Common myeloid progenitor, CD34-positive (primary cell): ENCODE data around the gene SPPL3.

Source experiments
- CTCF ChIA-PET: fragments of 350-600 bp; sonication (Branson Sonifier 250); formaldehyde crosslinking; loops from one replicate; lab custom pipeline; 2021; ENCODE audit warnings: antibody characterized with exemption; lab: Charles Lee
- POLR2A ChIA-PET: fragments of 350-600 bp; sonication (Branson Sonifier 250); formaldehyde crosslinking; loops from one replicate; lab custom pipeline; 2021; ENCODE audit warnings: antibody characterized with exemption; lab: Charles Lee
- DNase-seq, 3 donors: peaks; one replicate each; pipeline versions ENCODE4 v3.0.0 to v3.0.0-alpha.2; 2013
- H3K27ac ChIP-seq, 2 experiments: 1 replicate in 1 of 2; 2 replicates in 1 of 2; pipeline ENCODE4 v1.7.0; 2013; ENCODE audit warnings: inconsistent platforms in 2 of 2, low read length in 2 of 2, mild to moderate bottlenecking in 2 of 2, low read depth in 1 of 2, moderate library complexity in 1 of 2; ENCODE audit not compliant: severe bottlenecking in 2 of 2, insufficient read depth in 1 of 2, poor library complexity in 1 of 2
- H3K27me3 ChIP-seq, 5 experiments: replicated peaks in 2 of 5; 1 replicate in 3 of 5; 2 replicates in 2 of 5; pipeline versions ENCODE4 v1.6.1 to v1.7.0; 2013; ENCODE audit warnings: low read length in 4 of 5, mild to moderate bottlenecking in 2 of 5, moderate library complexity in 2 of 5, inconsistent platforms in 1 of 5; ENCODE audit not compliant: insufficient read depth in 5 of 5, control insufficient read depth in 4 of 5
- H3K36me3 ChIP-seq, 4 experiments: 1 replicate in 2 of 4; 2 replicates in 2 of 4; pipeline versions ENCODE4 v1.6.1 to v1.7.0; 2013; ENCODE audit warnings: low read length in 3 of 4, control low read depth in 1 of 4, mild to moderate bottlenecking in 1 of 4; ENCODE audit not compliant: control insufficient read depth in 4 of 4, insufficient read depth in 4 of 4
- H3K4me1 ChIP-seq, 4 experiments: 1 replicate in 3 of 4; 2 replicates in 1 of 4; pipeline versions ENCODE4 v1.6.1 to v1.7.1; 2013; ENCODE audit warnings: low read length in 3 of 4, mild to moderate bottlenecking in 3 of 4, control low read depth in 1 of 4, inconsistent platforms in 1 of 4, moderate library complexity in 1 of 4; ENCODE audit not compliant: control insufficient read depth in 4 of 4, insufficient read depth in 4 of 4; ENCODE audit errors: control extremely low read depth in 1 of 4
- H3K4me3 ChIP-seq, 7 experiments: 1 replicate in 4 of 7; 2 replicates in 3 of 7; pipeline versions ENCODE4 v1.5.1 to v1.7.0; 2013; ENCODE audit warnings: mild to moderate bottlenecking in 7 of 7, low read length in 6 of 7, moderate library complexity in 6 of 7, inconsistent platforms in 2 of 7, low read depth in 2 of 7, control low read depth in 1 of 7; ENCODE audit not compliant: insufficient read depth in 4 of 7, control insufficient read depth in 1 of 7; ENCODE audit errors: extremely low read depth in 1 of 7
- H3K9me3 ChIP-seq, 5 experiments: 1 replicate in 4 of 5; 2 replicates in 1 of 5; pipeline versions ENCODE4 v1.6.1 to v1.7.1; 2013; ENCODE audit warnings: low read length in 4 of 5, mild to moderate bottlenecking in 2 of 5, inconsistent platforms in 1 of 5, low read depth in 1 of 5, moderate library complexity in 1 of 5; ENCODE audit not compliant: control insufficient read depth in 4 of 5, insufficient read depth in 2 of 5; ENCODE audit errors: control extremely low read depth in 1 of 5
- WGBS: methylation state at CpG from one replicate; pipeline ENCODE4 v1.1.5; 2013; ENCODE audit not compliant: insufficient coverage; 5-methylcytosine and 5-hydroxymethylcytosine counted together

SPPL3 gene

GRCh38 chr12:120858306-120859088, 45.7 kb downstream of the SPPL3 start:
- peak in 2 of 3 donors; percentile 15 to 40 for DNase-seq
- no peak overlapping the region for H3K27ac ChIP-seq
- no peak overlapping the region for H3K4me3 ChIP-seq
- no peaks in the 10 kb centered on the region for H3K27me3 ChIP-seq
- H3K9me3 ChIP-seq, result peaks cover 0 to 3% (median 2%) of the 10 kb centered on the region in 5 experiments
- H3K36me3 ChIP-seq, result no peaks in the 10 kb centered on the region
- peaks cover 21 to 33% (median 30%) of the 10 kb centered on the region in 4 experiments for H3K4me1 ChIP-seq
- WGBS, result 100% methylated on average over 1 of the region's 13 CpGs
- CTCF ChIA-PET, result interaction anchor here (2.0 to 2.1 kb wide), 2 partner anchors 13 to 114 kb away, joined by 8 to 21 read pairs; no protein-coding TSS in a partner anchor
- POLR2A ChIA-PET, result no interaction called here

GRCh38 chr12:120856980-120857379, 47.2 kb downstream of the SPPL3 start:
- Histone ChIP-seq H3K27me3 (no peaks in the 10 kb centered on the region), H3K27ac (peak overlapping the region in 1 of 2 experiments; percentile 36)

GRCh38 chr12:120855823-120856588, 48.2 kb downstream of the SPPL3 start:
- no peaks in the 10 kb centered on the region for H3K36me3 ChIP-seq
- WGBS, result 100% methylated on average over 2 of the region's 6 CpGs
- peaks cover 23 to 40% (median 34%) of the 10 kb centered on the region in 4 experiments for H3K4me1 ChIP-seq
- no peak overlapping the region for H3K4me3 ChIP-seq
- ChIA-PET CTCF (interaction anchor here (0.9 to 2.1 kb wide), 11 partner anchors 8 to 117 kb away, joined by 3 to 21 read pairs (median 4); no protein-coding TSS in a partner anchor), POLR2A (no interaction called here)
- peak overlapping the region in 1 of 2 experiments; percentile 36 for H3K27ac ChIP-seq
- peak; percentile 42 to 83 (median 79) for DNase-seq
- no peaks in the 10 kb centered on the region for H3K27me3 ChIP-seq
- peaks cover 0 to 3% (median 2%) of the 10 kb centered on the region in 5 experiments for H3K9me3 ChIP-seq

More at GRCh38 chr12:120856980-120857379, 47.2 kb downstream of the SPPL3 start:
- CTCF ChIA-PET, result interaction anchor here (0.8 to 2.1 kb wide), 12 partner anchors 9 to 116 kb away, joined by 3 to 21 read pairs (median 4); no protein-coding TSS in a partner anchor
- no peak overlapping the region for H3K4me3 ChIP-seq
- WGBS, result no CpG with 5 or more reads among the region's 2 CpGs
- POLR2A ChIA-PET, result interaction anchor here (0.6 kb wide), 1 partner anchor 29 kb away, joined by 3 read pairs; no protein-coding TSS in a partner anchor
- H3K9me3 ChIP-seq, result peaks cover 0 to 3% (median 2%) of the 10 kb centered on the region in 5 experiments
- H3K4me1 ChIP-seq, result peaks cover 23 to 40% (median 34%) of the 10 kb centered on the region in 4 experiments
- H3K36me3 ChIP-seq, result no peaks in the 10 kb centered on the region
- peak; percentile 21 to 37 (median 29) for DNase-seq

- no peaks in the 10 kb centered on the region for H3K27me3 ChIP-seq
- ChIA-PET CTCF (interaction anchor here (1.0 to 1.3 kb wide), 5 partner anchors 9 to 117 kb away, joined by 3 to 6 read pairs (median 4); no protein-coding TSS in a partner anchor), POLR2A (interaction anchor here (0.6 kb wide), 1 partner anchor 21 kb away, joined by 3 read pairs; no protein-coding TSS in a partner anchor)
- H3K4me3 ChIP-seq, result no peak overlapping the region
- H3K27ac ChIP-seq, result peak overlapping the region in 1 of 2 experiments; percentile 72
- peaks cover 0 to 3% (median 2%) of the 10 kb centered on the region in 5 experiments for H3K9me3 ChIP-seq
- no peak for DNase-seq
- H3K4me1 ChIP-seq, result peaks cover 23 to 45% (median 34%) of the 10 kb centered on the region in 4 experiments
- no peaks in the 10 kb centered on the region for H3K36me3 ChIP-seq
- WGBS, result no CpG with 5 or more reads among the region's 4 CpGs
Observed at GRCh38 chr12:120854804-120855203, 49.4 kb downstream of the SPPL3 start.

- Histone ChIP-seq H3K36me3 (no peaks in the 10 kb centered on the region), H3K9me3 (peaks cover 0 to 2% (median 0%) of the 10 kb centered on the region in 5 experiments), H3K27me3 (no peaks in the 10 kb centered on the region), H3K4me1 (peaks cover 23 to 46% (median 37%) of the 10 kb centered on the region in 4 experiments), H3K27ac (peak overlapping the region in 1 of 2 experiments; percentile 72), H3K4me3 (peak overlapping the region in 1 of 7 experiments; percentile 34)
- ChIA-PET CTCF (interaction anchor here (0.8 kb wide), 1 partner anchor 19 kb away, joined by 3 read pairs; no protein-coding TSS in a partner anchor), POLR2A (no interaction called here)
- no CpG with 5 or more reads among the region's 3 CpGs for WGBS
- DNase-seq, result peak in 2 of 3 donors; percentile 21 to 46
Observed at GRCh38 chr12:120853188-120853587, 51.0 kb downstream of the SPPL3 start.

GRCh38 chr12:120851944-120852343, 52.2 kb downstream of the SPPL3 start:
- Histone ChIP-seq H3K36me3 (no peaks in the 10 kb centered on the region), H3K9me3 (no peaks in the 10 kb centered on the region), H3K27me3 (no peaks in the 10 kb centered on the region), H3K27ac (no peak overlapping the region), H3K4me1 (peaks cover 27 to 55% (median 44%) of the 10 kb centered on the region in 4 experiments), H3K4me3 (no peak overlapping the region)
- CTCF ChIA-PET, result no interaction called here
- DNase-seq, result no peak
- WGBS, result 63% methylated on average over 3 of the region's 4 CpGs
- POLR2A ChIA-PET, result no interaction called here
